Body of pancreas (tissue), 4 donors: ENCODE measurements around the gene HTATSF1. TPM values are rescaled to one million over a fixed set of nuclear protein-coding genes. Genes with fewer than 3 reads are reported as not detected.

ENCODE experiments used
- ATAC-seq: fragments of 150-250 bp; one replicate; pipeline ENCODE4 v1.9.1; 2016
- DNase-seq, 4 donors: peaks; one replicate each; pipeline ENCODE4 v3.0.0-alpha.2; 2019
- H3K27ac ChIP-seq, 4 donors: fragments of 200-600 bp; sonication (generic); 1 replicate in 3 of 4; 2 replicates in 1 of 4; pipeline versions ENCODE4 v1.5.1 to v1.6.1; 2016 to 2019; ENCODE audit warnings: mild to moderate bottlenecking in 1 of 4, mixed read lengths in 1 of 4, moderate library complexity in 1 of 4
- H3K27me3 ChIP-seq, 2 donors: fragments of 200-600 bp; sonication (generic); one replicate each; pipeline ENCODE4 v1.6.0; 2016; ENCODE audit warnings: mild to moderate bottlenecking in 1 of 2
- H3K36me3 ChIP-seq, 2 donors: fragments of 200-600 bp; sonication (generic); replicated peaks in 1 of 2; 2 replicates each; pipeline ENCODE4 v1.5.1; 2016; ENCODE audit warnings: low read depth in 2 of 2; ENCODE audit not compliant: insufficient read depth in 1 of 2
- H3K4me1 ChIP-seq: fragments of 200-600 bp; sonication (generic); one replicate; pipeline ENCODE4 v1.6.0; 2016
- H3K4me3 ChIP-seq, 2 donors: fragments of 200-600 bp; sonication (generic); 1 replicate in 1 of 2; 2 replicates in 1 of 2; pipeline ENCODE4 v1.5.1; 2016 to 2019
- H3K9me3 ChIP-seq, 3 donors: fragments of 200-600 bp; sonication (generic); 1 replicate in 2 of 3; 2 replicates in 1 of 3; pipeline ENCODE4 v1.5.1; 2016
- CTCF ChIP-seq, 7 experiments: fragments of 450-650 bp in 4 of 7; fragments of 200-600 bp in 3 of 7; sonication (generic) in 3 of 7; IDR thresholded peaks; one replicate each; pipeline ENCODE4 v1.5.1; 2016 to 2019; ENCODE audit warnings: antibody characterized with exemption in 7 of 7
- POLR2A ChIP-seq, 3 donors: fragments of 450-650 bp; IDR thresholded peaks; one replicate each; pipeline ENCODE4 v1.6.1; 2016; ENCODE audit warnings: antibody characterized with exemption in 3 of 3, mild to moderate bottlenecking in 2 of 3
- WGBS, 2 donors: methylation state at CpG; one replicate each; pipeline ENCODE4 v1.1.5; 2017; 5-methylcytosine and 5-hydroxymethylcytosine counted together
- intact Hi-C: fragments of 100-400 bp; cut with DNase I; formaldehyde crosslinking; loops from one replicate; pipeline ENCODE4 v1.15.1; 2023
- total RNA-seq, 2 donors: library from RNA; depleted of rRNA; stranded (reverse); fragments of >200 nt; gene quantifications; one replicate each; pipeline ENCODE4 v1.1.0, GENCODE V29; 2016

HTATSF1 gene
- total RNA-seq, 2 donors from 2014 or later: 27.8 to 44.2 TPM

GRCh38 chrX:136477026-136477425, 20.4 kb upstream of the HTATSF1 start:
- Histone ChIP-seq H3K27ac (no peak overlapping the region), H3K4me1 (no peaks in the 10 kb centered on the region), H3K9me3 (no peaks in the 10 kb centered on the region), H3K4me3 (no peak overlapping the region), H3K36me3 (no peaks in the 10 kb centered on the region), H3K27me3 (no peaks in the 10 kb centered on the region)
- intact Hi-C loops: no loop called here
- DNase-seq (peak in 1 of 4 donors; percentile 2), ATAC-seq (no peak)
- TF ChIP-seq CTCF (IDR thresholded peaks at IDR 0.05) (peak in 1 of 7 experiments; percentile 16), POLR2A (IDR thresholded peaks at IDR 0.05) (no peak)
- 61 to 88% methylated on average over 2 of the region's 2 CpGs for WGBS, 2 donors

GRCh38 chrX:136480383-136480782, 17.0 kb upstream of the HTATSF1 start:
- Histone ChIP-seq H3K9me3 (no peaks in the 10 kb centered on the region), H3K4me3 (no peak overlapping the region), H3K4me1 (no peaks in the 10 kb centered on the region), H3K27ac (no peak overlapping the region), H3K27me3 (no peaks in the 10 kb centered on the region), H3K36me3 (no peaks in the 10 kb centered on the region)
- intact Hi-C loops: loop anchor here (10.0 kb wide), 1 partner anchor 64 kb away; no protein-coding TSS in a partner anchor
- no peak for DNase-seq
- no peak for TF ChIP-seq POLR2A (IDR thresholded peaks at IDR 0.05)
- TF ChIP-seq CTCF (IDR thresholded peaks at IDR 0.05): no peak
- WGBS, 2 donors: 18 to 37% methylated on average over 3 to 4 of the region's 4 CpGs
- no peak for ATAC-seq

GRCh38 chrX:136487647-136488046, 9.7 kb upstream of the HTATSF1 start, which contains the start of gene BRS3:
TSS of gene BRS3 (plus strand) at chrX:136487947. CDS start at chrX:136488115, 168 bp downstream.
- no peaks in the 10 kb centered on the region for H3K27me3 ChIP-seq
- no peak for TF ChIP-seq CTCF (IDR thresholded peaks at IDR 0.05)
- WGBS, 2 donors: 50 to 58% methylated on average over 4 of the region's 4 CpGs

DNA sequence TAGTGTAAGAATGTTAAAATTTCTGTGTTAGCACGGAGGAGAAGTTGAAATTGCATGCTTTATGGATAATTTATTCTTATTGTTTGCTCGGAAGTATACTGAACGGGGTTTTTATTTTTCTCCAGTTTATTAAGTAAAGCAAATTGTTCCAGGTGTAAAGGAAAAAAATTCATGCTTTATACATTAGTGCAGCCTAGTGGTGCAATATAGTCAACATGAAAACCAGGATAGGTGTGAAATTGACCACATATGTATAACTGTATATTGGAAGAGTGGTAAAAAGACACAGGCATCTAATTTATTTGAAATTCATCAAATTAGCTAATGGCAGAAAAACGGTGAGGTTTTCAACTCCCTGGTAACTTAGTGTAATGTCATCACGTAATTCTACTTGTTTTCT, 8.7 kb upstream of the HTATSF1 start:
- ATAC-seq: no peak

More at GRCh38 chrX:136487647-136488046, 9.7 kb upstream of the HTATSF1 start, which contains the start of gene BRS3:
- H3K9me3 ChIP-seq: no peaks in the 10 kb centered on the region
- ATAC-seq (no peak), DNase-seq (no peak)
- H3K4me3 ChIP-seq: no peak within 1 kb of the TSS
- intact Hi-C loops: loop anchor here (10.0 kb wide), 1 partner anchor 57 kb away; no protein-coding TSS in a partner anchor
- no peaks in the 10 kb centered on the region for H3K4me1 ChIP-seq
- no peaks in the 10 kb centered on the region for H3K36me3 ChIP-seq
- no peak within 1 kb of the TSS for H3K27ac ChIP-seq

More for the DNA sequence above, 8.7 kb upstream of the HTATSF1 start:
- Histone ChIP-seq H3K27ac (no peak overlapping the region), H3K4me3 (no peak overlapping the region), H3K36me3 (no peaks in the 10 kb centered on the region), H3K9me3 (no peaks in the 10 kb centered on the region), H3K4me1 (no peaks in the 10 kb centered on the region), H3K27me3 (no peaks in the 10 kb centered on the region)
- DNase-seq: no peak
- WGBS, 2 donors: 15 to 21% methylated on average over 5 of the region's 5 CpGs
- intact Hi-C loops: loop anchor here (10.0 kb wide), 1 partner anchor 56 kb away; no protein-coding TSS in a partner anchor
- TF ChIP-seq CTCF (IDR thresholded peaks at IDR 0.05) (peak in 1 of 7 experiments; percentile 12), POLR2A (IDR thresholded peaks at IDR 0.05) (no peak)
